ENCODE results near the gene CXXC5. TPM values are rescaled to one million over a fixed set of nuclear protein-coding genes. Genes with fewer than 3 reads are reported as not detected.

The CXXC5 gene
- total RNA-seq, 2 donors from 2014 or later, result 57.9 to 59.5 TPM

DNA sequence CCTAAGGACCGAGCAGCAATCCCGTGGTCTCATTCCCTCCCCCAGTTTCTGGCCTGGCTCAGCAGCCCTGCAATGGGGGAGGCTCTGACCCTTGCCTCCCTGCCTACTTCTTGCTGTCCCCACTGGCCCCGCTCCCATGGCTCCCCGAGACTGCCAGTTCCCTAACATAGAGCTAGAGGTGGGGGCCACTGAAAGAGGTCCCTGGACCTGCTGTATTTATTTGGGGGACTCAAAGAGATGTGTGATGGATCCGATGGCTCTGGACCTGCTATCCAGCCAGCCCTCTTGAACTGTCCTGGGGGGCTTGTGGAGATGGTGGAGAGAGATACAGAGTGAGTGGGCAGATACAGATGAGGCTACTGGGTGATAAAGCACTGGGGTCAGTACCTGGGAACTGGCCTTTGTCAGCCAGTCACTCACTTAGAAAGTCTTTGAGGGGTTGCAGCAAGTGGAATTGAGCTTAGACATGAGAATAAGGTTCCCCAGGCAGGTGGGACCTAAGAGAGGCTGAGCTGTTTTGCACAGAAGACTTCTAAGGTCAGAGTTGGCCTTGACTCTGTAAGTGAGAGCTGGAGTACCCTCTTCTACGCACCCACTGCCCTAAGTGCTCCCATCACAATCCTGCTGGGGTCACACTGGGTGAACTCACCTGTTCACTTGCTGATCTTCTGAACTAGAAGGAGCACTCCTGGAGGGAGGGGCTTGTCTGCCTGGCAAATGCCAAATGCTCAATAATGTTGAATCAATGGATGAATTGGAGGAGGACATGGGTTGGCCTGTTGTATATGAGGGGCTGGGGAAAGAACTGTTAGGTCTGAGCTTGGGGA lies 42.9 kb downstream of the CXXC5 start:
- Histone ChIP-seq H3K36me3 (no peaks in the 10 kb centered on the region), H3K27ac (peak overlapping the region; percentile 7 to 51), H3K9me3 (no peaks in the 10 kb centered on the region), H3K4me1 (peaks cover 0 to 67% of the 10 kb centered on the region in 2 donors), H3K27me3 (no peaks in the 10 kb centered on the region), H3K4me3 (no peak overlapping the region)
- DNase-seq (ENCODE audit: low spot score), result no peak
- TF ChIP-seq, protein P1, sequence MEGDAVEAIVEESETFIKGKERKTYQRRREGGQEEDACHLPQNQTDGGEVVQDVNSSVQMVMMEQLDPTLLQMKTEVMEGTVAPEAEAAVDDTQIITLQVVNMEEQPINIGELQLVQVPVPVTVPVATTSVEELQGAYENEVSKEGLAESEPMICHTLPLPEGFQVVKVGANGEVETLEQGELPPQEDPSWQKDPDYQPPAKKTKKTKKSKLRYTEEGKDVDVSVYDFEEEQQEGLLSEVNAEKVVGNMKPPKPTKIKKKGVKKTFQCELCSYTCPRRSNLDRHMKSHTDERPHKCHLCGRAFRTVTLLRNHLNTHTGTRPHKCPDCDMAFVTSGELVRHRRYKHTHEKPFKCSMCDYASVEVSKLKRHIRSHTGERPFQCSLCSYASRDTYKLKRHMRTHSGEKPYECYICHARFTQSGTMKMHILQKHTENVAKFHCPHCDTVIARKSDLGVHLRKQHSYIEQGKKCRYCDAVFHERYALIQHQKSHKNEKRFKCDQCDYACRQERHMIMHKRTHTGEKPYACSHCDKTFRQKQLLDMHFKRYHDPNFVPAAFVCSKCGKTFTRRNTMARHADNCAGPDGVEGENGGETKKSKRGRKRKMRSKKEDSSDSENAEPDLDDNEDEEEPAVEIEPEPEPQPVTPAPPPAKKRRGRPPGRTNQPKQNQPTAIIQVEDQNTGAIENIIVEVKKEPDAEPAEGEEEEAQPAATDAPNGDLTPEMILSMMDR (IDR thresholded peaks at IDR 0.05), result no peak

DNA sequence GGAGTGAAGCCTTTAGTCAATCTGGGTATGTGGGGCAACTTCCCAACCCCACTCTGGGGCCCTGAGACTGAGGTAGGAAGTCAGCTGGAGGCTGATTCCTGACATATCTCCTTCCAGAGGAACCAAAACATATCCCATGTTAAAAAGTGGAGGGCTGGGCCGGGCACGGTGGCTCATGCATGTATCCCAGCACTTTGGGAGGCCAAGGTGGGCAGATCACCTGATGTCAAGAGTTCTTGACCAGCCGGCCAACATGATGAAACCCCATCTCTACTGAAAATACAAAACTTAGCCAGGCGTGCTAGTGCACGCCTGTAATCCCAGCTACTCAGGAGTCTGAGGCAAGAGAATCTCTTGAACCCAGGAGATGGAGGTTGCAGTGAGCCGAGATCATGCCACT lies 44.0 kb downstream of the CXXC5 start:
- no peak for DNase-seq (ENCODE audit: low spot score)
- Histone ChIP-seq H3K27ac (no peak overlapping the region), H3K27me3 (no peaks in the 10 kb centered on the region), H3K4me1 (peaks cover 0 to 67% of the 10 kb centered on the region in 2 donors), H3K36me3 (no peaks in the 10 kb centered on the region), H3K4me3 (no peak overlapping the region), H3K9me3 (no peaks in the 10 kb centered on the region)
- TF ChIP-seq, protein P1 (IDR thresholded peaks at IDR 0.05), result no peak

GRCh38 chr5:139692679-139693308 lies 44.6 kb downstream of the CXXC5 start:
- Histone ChIP-seq H3K27me3 (no peaks in the 10 kb centered on the region), H3K9me3 (no peaks in the 10 kb centered on the region), H3K4me1 (peaks cover 0 to 68% of the 10 kb centered on the region in 2 donors), H3K4me3 (no peak overlapping the region), H3K36me3 (no peaks in the 10 kb centered on the region), H3K27ac (no peak overlapping the region)
- DNase-seq (ENCODE audit: low spot score), result no peak
- TF ChIP-seq, protein P1 (IDR thresholded peaks at IDR 0.05), result no peak

DNA sequence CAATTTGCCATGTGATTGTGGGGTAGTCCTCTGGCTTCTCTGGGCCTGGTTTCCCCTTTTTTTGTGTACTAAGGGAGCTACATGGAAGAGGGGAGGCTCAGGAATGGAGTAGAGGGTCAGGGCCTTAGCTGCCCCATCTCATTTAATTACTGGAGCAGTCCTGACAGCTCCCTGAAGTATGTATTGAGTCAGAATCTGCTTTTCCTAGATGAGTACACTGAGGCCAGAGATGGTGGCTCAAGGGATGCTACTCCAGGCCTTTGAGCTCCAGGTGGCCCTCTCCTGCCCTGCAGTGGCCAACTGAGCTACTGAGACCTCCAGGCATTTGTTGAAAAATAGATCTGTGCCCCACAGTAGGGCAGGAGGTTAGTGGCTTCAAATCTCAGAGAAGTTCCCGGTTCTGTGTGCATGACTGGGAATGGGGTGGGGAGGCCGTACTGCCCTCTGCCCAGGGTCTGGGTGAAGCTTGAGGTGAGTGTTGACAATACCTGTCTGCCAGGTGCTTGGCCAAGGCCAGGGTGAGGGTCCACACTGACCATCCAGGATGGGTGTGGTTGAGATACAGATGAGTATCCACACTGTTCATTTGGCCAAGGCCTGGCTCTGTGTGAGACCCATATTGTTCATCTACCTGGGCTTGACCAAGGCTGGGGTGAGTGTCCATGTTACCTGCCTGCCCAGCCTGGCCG lies 45.7 kb downstream of the CXXC5 start:
- Histone ChIP-seq H3K27me3 (no peaks in the 10 kb centered on the region), H3K27ac (no peak overlapping the region), H3K4me3 (no peak overlapping the region), H3K4me1 (peaks cover 0 to 68% of the 10 kb centered on the region in 2 donors), H3K9me3 (no peaks in the 10 kb centered on the region), H3K36me3 (no peaks in the 10 kb centered on the region)
- DNase-seq (ENCODE audit: low spot score), result no peak
- TF ChIP-seq, protein P1 (IDR thresholded peaks at IDR 0.05), result no peak

- peaks cover 2 to 68% of the 10 kb centered on the region in 2 donors for H3K4me1 ChIP-seq
These were observed 46.5 kb downstream of the CXXC5 start for GRCh38 chr5:139694556-139695177.

More at GRCh38 chr5:139694556-139695177, 46.5 kb downstream of the CXXC5 start:
- TF ChIP-seq, protein P1 (IDR thresholded peaks at IDR 0.05), result no peak
- Histone ChIP-seq H3K36me3 (no peaks in the 10 kb centered on the region), H3K27me3 (no peaks in the 10 kb centered on the region), H3K27ac (no peak overlapping the region), H3K9me3 (no peaks in the 10 kb centered on the region), H3K4me3 (no peak overlapping the region)
- DNase-seq (ENCODE audit: low spot score), result no peak

All from right atrium auricular region (tissue), 2 donors.